H1 (cell line): ENCODE results near the gene ZNF652. TPM values are rescaled to one million over a fixed set of nuclear protein-coding genes. Genes with fewer than 3 reads are reported as not detected.

Experiments used
- CTCF ChIA-PET: fragments of 300-600 bp; sonication (Branson Sonifier 250); formaldehyde crosslinking; loops from one replicate; lab custom pipeline; 2021; ENCODE audit not compliant: partially characterized antibody; lab: Charles Lee
- POLR2A ChIA-PET: fragments of 300-600 bp; sonication (Branson Sonifier 250); formaldehyde crosslinking; loops from one replicate; lab custom pipeline; 2021; ENCODE audit warnings: inconsistent platforms; ENCODE audit not compliant: partially characterized antibody; lab: Charles Lee
- DNase-seq, 2 experiments: peaks; one replicate each; pipeline versions ENCODE4 v3.0.0 to v3.0.0-alpha.2; 2010 to 2022; ENCODE audit warnings: low spot score in 2 of 2, low read depth in 1 of 2, mixed read lengths in 1 of 2
- FAIRE-seq: peaks from 2 replicates; lab custom pipeline; 2011; peaks lifted over from hg19 to GRCh38; lab: Jason Lieb, UNC
- H2AFZ ChIP-seq: 2 replicates; pipeline ENCODE4 v1.8.1; 2012; ENCODE audit warnings: low read length, inconsistent platforms
- H2AK5ac ChIP-seq: 2 replicates; pipeline ENCODE4 v1.6.1; 2013; ENCODE audit warnings: low read depth, low read length
- H2BK120ac ChIP-seq: replicated peaks from 2 replicates; pipeline ENCODE3; 2013; ENCODE audit warnings: low read depth, low read length, inconsistent platforms
- H2BK12ac ChIP-seq: 2 replicates; pipeline ENCODE4 v1.6.1; 2013; ENCODE audit warnings: low read depth, low read length
- H2BK15ac ChIP-seq: 2 replicates; pipeline ENCODE4 v1.6.1; 2013; ENCODE audit warnings: low read length
- H2BK20ac ChIP-seq: 2 replicates; pipeline ENCODE4 v1.6.1; 2013; ENCODE audit warnings: low read length
- H2BK5ac ChIP-seq: 2 replicates; pipeline ENCODE4 v1.6.1; 2013; ENCODE audit warnings: low read depth, low read length
- H3K14ac ChIP-seq: 2 replicates; pipeline ENCODE4 v1.6.1; 2013; ENCODE audit warnings: inconsistent platforms; ENCODE audit not compliant: insufficient read length
- H3K18ac ChIP-seq: 2 replicates; pipeline ENCODE4 v1.6.1; 2013; ENCODE audit warnings: low read length; ENCODE audit errors: extremely low read depth
- H3K23ac ChIP-seq: 2 replicates; pipeline ENCODE4 v1.6.1; 2013; ENCODE audit warnings: inconsistent platforms; ENCODE audit not compliant: insufficient read length
- H3K23me2 ChIP-seq: 2 replicates; pipeline ENCODE4 v1.6.1; 2013; ENCODE audit warnings: low read depth, low read length
- H3K27ac ChIP-seq: 2 replicates; pipeline ENCODE4 v1.6.1; 2011; ENCODE audit warnings: low read depth, low read length, inconsistent platforms
- H3K27me3 ChIP-seq, 4 experiments: replicated peaks in 1 of 4; 1 replicate in 1 of 4; 2 replicates in 3 of 4; pipeline versions ENCODE4 v1.6.1 to v1.8.1; 2011 to 2013; ENCODE audit warnings: low read length in 3 of 4, mild to moderate bottlenecking in 3 of 4, inconsistent platforms in 2 of 4, mixed read lengths in 2 of 4, moderate library complexity in 1 of 4; ENCODE audit not compliant: control insufficient read depth in 3 of 4, insufficient read depth in 3 of 4; ENCODE audit errors: extremely low read depth in 1 of 4
- H3K36me3 ChIP-seq, 4 experiments: 2 replicates each; pipeline versions ENCODE4 v1.6.1 to v1.8.1; 2011 to 2013; ENCODE audit warnings: mild to moderate bottlenecking in 4 of 4, low read length in 3 of 4, moderate library complexity in 2 of 4, control low read depth in 1 of 4, inconsistent platforms in 1 of 4; ENCODE audit not compliant: insufficient read depth in 4 of 4, control insufficient read depth in 2 of 4
- H3K4ac ChIP-seq: replicated peaks from 2 replicates; pipeline ENCODE3; 2013; ENCODE audit warnings: low read length, low read depth, mixed read lengths, inconsistent platforms; ENCODE audit not compliant: insufficient read length
- H3K4me1 ChIP-seq, 4 experiments: replicated peaks in 1 of 4; 1 replicate in 1 of 4; 2 replicates in 3 of 4; pipeline versions ENCODE4 v1.6.1 to v1.8.1; 2011 to 2013; ENCODE audit warnings: low read length in 3 of 4, inconsistent platforms in 2 of 4, mixed read lengths in 1 of 4; ENCODE audit not compliant: insufficient read depth in 4 of 4, control insufficient read depth in 3 of 4
- H3K4me2 ChIP-seq, 2 experiments: 2 replicates each; pipeline versions ENCODE4 v1.6.1 to v1.8.1; 2011 to 2013; ENCODE audit warnings: low read depth in 2 of 2, low read length in 2 of 2, control low read depth in 1 of 2, inconsistent platforms in 1 of 2, mild to moderate bottlenecking in 1 of 2; ENCODE audit not compliant: insufficient read depth in 1 of 2
- H3K4me3 ChIP-seq, 4 experiments: fragments of 200-600, 300-600 bp in 1 of 4; sonication (generic), shearing (Covaris generic), sonication (Bioruptor Twin) in 1 of 4; 2 replicates each; pipeline versions ENCODE4 v1.5.1 to v1.8.1; 2011 to 2016; ENCODE audit warnings: low read length in 4 of 4, low read depth in 3 of 4, control low read depth in 2 of 4, inconsistent platforms in 2 of 4, mild to moderate bottlenecking in 2 of 4, mixed read lengths in 1 of 4, moderate library complexity in 1 of 4; ENCODE audit not compliant: insufficient read depth in 2 of 4; ENCODE audit errors: extremely low read depth in 1 of 4
- H3K56ac ChIP-seq: replicated peaks from 2 replicates; pipeline ENCODE3; 2013; ENCODE audit warnings: low read depth, mild to moderate bottlenecking, mixed read lengths, low read length, inconsistent platforms; ENCODE audit not compliant: insufficient read length
- H3K79me1 ChIP-seq: 2 replicates; pipeline ENCODE4 v1.6.1; 2013; ENCODE audit warnings: low read depth, low read length, control low read depth
- H3K79me2 ChIP-seq, 2 experiments: 2 replicates each; pipeline versions ENCODE4 v1.6.1 to v1.8.1; 2012 to 2013; ENCODE audit warnings: low read length in 2 of 2, mild to moderate bottlenecking in 2 of 2, inconsistent platforms in 1 of 2; ENCODE audit not compliant: insufficient read depth in 2 of 2, control insufficient read depth in 1 of 2
- H3K9ac ChIP-seq, 4 experiments: replicated peaks in 1 of 4; 1 replicate in 1 of 4; 2 replicates in 3 of 4; pipeline versions ENCODE4 v1.6.1 to v1.8.1; 2011 to 2013; ENCODE audit warnings: low read depth in 3 of 4, low read length in 3 of 4, control low read depth in 2 of 4, mild to moderate bottlenecking in 2 of 4, moderate library complexity in 2 of 4, inconsistent platforms in 1 of 4; ENCODE audit errors: extremely low read depth in 1 of 4
- H3K9me3 ChIP-seq, 2 experiments: 2 replicates each; pipeline versions ENCODE4 v1.6.1 to v1.8.1; 2012 to 2013; ENCODE audit warnings: mild to moderate bottlenecking in 2 of 2, moderate library complexity in 2 of 2, control low read depth in 1 of 2, inconsistent platforms in 1 of 2, low read depth in 1 of 2, low read length in 1 of 2, mixed read lengths in 1 of 2; ENCODE audit not compliant: insufficient read depth in 2 of 2
- H4K20me1 ChIP-seq, 2 experiments: replicated peaks in 1 of 2; 2 replicates each; pipeline versions ENCODE3 to v1.8.1; 2011 to 2013; ENCODE audit warnings: inconsistent platforms in 2 of 2, low read length in 2 of 2, mild to moderate bottlenecking in 1 of 2; ENCODE audit not compliant: insufficient read depth in 2 of 2, control insufficient read depth in 1 of 2
- H4K5ac ChIP-seq: 2 replicates; pipeline ENCODE4 v1.6.1; 2013; ENCODE audit warnings: low read length, low read depth, mixed read lengths, inconsistent platforms; ENCODE audit not compliant: insufficient read length
- H4K8ac ChIP-seq: 2 replicates; pipeline ENCODE4 v1.8.0; 2013; ENCODE audit warnings: mild to moderate bottlenecking, moderate library complexity, low read length, inconsistent platforms; ENCODE audit not compliant: insufficient read depth; ENCODE audit errors: extremely low read depth
- H4K91ac ChIP-seq: replicated peaks from 2 replicates; pipeline ENCODE3; 2013; ENCODE audit warnings: low read length, mixed read lengths, inconsistent platforms; ENCODE audit not compliant: insufficient read length
- CBX5 ChIP-seq: fragments of 300-800, 300-1000 bp; sonication (generic); IDR thresholded peaks from 2 replicates; pipeline ENCODE4 v1.7.1; 2016; ENCODE audit warnings: antibody characterized with exemption, low read length, low read depth
- CBX8 ChIP-seq: fragments of 300-800, 300-1000 bp; sonication (generic); IDR thresholded peaks from 2 replicates; pipeline ENCODE4 v1.7.1; 2016; ENCODE audit warnings: low read depth, low read length, borderline replicate concordance
- CEBPB ChIP-seq: IDR thresholded peaks from 2 replicates; pipeline ENCODE4 v1.6.1; 2012; ENCODE audit warnings: low read depth, low read length
- CREB1 ChIP-seq: IDR thresholded peaks from 2 replicates; pipeline ENCODE4 v1.6.1; 2012; ENCODE audit warnings: inconsistent platforms
- EZH2 ChIP-seq: fragments of 200-600 bp; sonication (generic); IDR thresholded peaks from 2 replicates; pipeline ENCODE4 v1.7.1; 2012; ENCODE audit warnings: low read depth, mild to moderate bottlenecking, moderate library complexity, low read length, inconsistent platforms; ENCODE audit not compliant: severe bottlenecking
- GABPA ChIP-seq: IDR thresholded peaks from 2 replicates; pipeline ENCODE4 v1.6.1; 2011; ENCODE audit warnings: mild to moderate bottlenecking, low read length, moderate library complexity, borderline replicate concordance; ENCODE audit not compliant: insufficient read depth
- HDAC6 ChIP-seq: IDR thresholded peaks from one replicate; pipeline ENCODE4 v1.7.1; 2012; ENCODE audit warnings: low read depth, mild to moderate bottlenecking, inconsistent platforms, low read length, moderate library complexity
- JUND ChIP-seq: IDR thresholded peaks from 2 replicates; pipeline ENCODE4 v1.6.1; 2011; ENCODE audit warnings: mild to moderate bottlenecking, improper control_type of control experiment, low read length
- POLR2A ChIP-seq, 2 experiments: IDR thresholded peaks; 1 replicate in 1 of 2; 2 replicates in 1 of 2; pipeline ENCODE4 v1.6.1; 2011; ENCODE audit warnings: low read depth in 2 of 2, low read length in 2 of 2, mild to moderate bottlenecking in 2 of 2; ENCODE audit errors: control extremely low read depth in 1 of 2
- POU5F1 ChIP-seq: IDR thresholded peaks from 2 replicates; pipeline ENCODE4 v1.6.1; 2011; ENCODE audit warnings: low read depth, mild to moderate bottlenecking, low read length, moderate library complexity
- RFX5 ChIP-seq: IDR thresholded peaks from 2 replicates; pipeline ENCODE4 v1.6.1; 2011; ENCODE audit warnings: low read depth, low read length, improper control_type of control experiment, borderline replicate concordance
- SP1 ChIP-seq: IDR thresholded peaks from 2 replicates; pipeline ENCODE4 v1.6.1; 2011; ENCODE audit warnings: low read depth, low read length
- SRF ChIP-seq: IDR thresholded peaks from 2 replicates; pipeline ENCODE4 v1.6.1; 2011; ENCODE audit warnings: mild to moderate bottlenecking, low read depth, low read length, moderate library complexity
- TCF12 ChIP-seq: IDR thresholded peaks from 2 replicates; pipeline ENCODE4 v1.6.1; 2011; ENCODE audit warnings: low read depth, mild to moderate bottlenecking, low read length
- WGBS, 2 experiments: shearing (Covaris generic) in 1 of 2; methylation state at CpG; one replicate each; pipeline versions ENCODE4 v1.1.6 to v1.1.7; 2013 to 2015; ENCODE audit warnings: low lambda C conversion rate in 2 of 2, mixed read lengths in 2 of 2, inconsistent platforms in 1 of 2, low coverage in 1 of 2, missing lambda C conversion rate in 1 of 2; ENCODE audit not compliant: insufficient replicate concordance in 2 of 2, insufficient coverage in 1 of 2, insufficient read length in 1 of 2; ENCODE audit errors: extremely low coverage in 1 of 2, missing lambda C conversion rate in 1 of 2; 5-methylcytosine and 5-hydroxymethylcytosine counted together
- polyA plus RNA-seq, 7 experiments: library from polyadenylated mRNA; depleted of rRNA in 3 of 7; stranded (reverse) in 5 of 7; unstranded in 2 of 7; fragments of >200 nt in 5 of 7; fragments of 200-250 nt in 2 of 7; gene quantifications; 1 replicate in 5 of 7; 2 replicates in 1 of 7; 4 replicates in 1 of 7; pipeline versions ENCODE4 v1.2.1 to v1.2.3, GENCODE V29; 2011 to 2013; ENCODE audit warnings: missing spikeins in 2 of 7, mixed read lengths in 2 of 7
- total RNA-seq: library from RNA; stranded (reverse); fragmentation: NEBNext Ultra II Directional; extraction: Animal tissue kit (Norgen Biotek cat#: 25700); gene quantifications from 2 replicates; pipeline ENCODE4 v1.2.1, GENCODE V29; 2021
- TF ChIP-seq, protein P1 (sequence below): IDR thresholded peaks from 2 replicates; pipeline ENCODE4 v1.6.1; 2011; ENCODE audit warnings: low read depth, mild to moderate bottlenecking, low read length; ENCODE audit not compliant: insufficient read depth

Gene ZNF652
- total and polyA plus RNA-seq, 2 of the 8 experiments (the other 6 are each of a cell fraction or from before 2014, with no cell fraction given) = 13.5 to 39.6 TPM

DNA sequence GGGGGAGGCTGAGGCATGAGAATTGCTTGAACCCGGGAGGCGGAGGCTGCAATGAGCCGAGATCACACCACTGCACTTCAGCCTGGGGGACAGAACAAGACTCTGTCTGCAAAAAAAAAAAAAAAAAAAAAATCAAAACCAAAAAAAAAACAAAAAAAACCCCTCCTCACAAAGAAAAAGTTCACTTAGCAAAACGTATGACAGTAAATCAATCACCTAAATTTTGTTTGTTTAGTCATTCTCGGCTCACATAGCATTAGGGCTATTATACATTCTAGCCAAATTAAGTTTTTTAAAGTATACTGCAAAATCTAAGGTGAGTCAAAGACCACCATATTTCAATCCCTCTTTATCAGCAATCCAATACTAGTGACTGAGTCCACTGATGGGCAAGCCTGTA is 5.7 kb downstream of the ZNF652 start:
- H3K56ac ChIP-seq = no peak overlapping the region
- no peak overlapping the region for H3K9ac ChIP-seq
- no peak overlapping the region for H2AK5ac ChIP-seq
- no peak overlapping the region for H4K91ac ChIP-seq
- H2BK12ac ChIP-seq = no peak overlapping the region
- no peak overlapping the region for H3K4me2 ChIP-seq
- H3K4me1 ChIP-seq = peaks cover 4 to 9% (median 7%) of the 10 kb centered on the region in 4 experiments; a peak in 6 of 7 replicates
- H3K79me1 ChIP-seq = peaks cover 5% of the 10 kb centered on the region; the same call in 1 of the 2 replicates
- no peak overlapping the region for H3K27ac ChIP-seq
- no peak for TF ChIP-seq TCF12
- no peak for TF ChIP-seq RFX5
- TF ChIP-seq HDAC6 = no peak
- TF ChIP-seq CBX5 = no peak
- TF ChIP-seq POU5F1 = no peak
- no peak for TF ChIP-seq CREB1
- no peak for TF ChIP-seq SP1
- no peak for TF ChIP-seq POLR2A (IDR thresholded peaks at IDR 0.05; ENCODE audit: control extremely low read depth in 1 of 2, low read depth in 2 of 2, low read length in 2 of 2)
- TF ChIP-seq EZH2 = no peak
- TF ChIP-seq GABPA = no peak
- TF ChIP-seq CEBPB = no peak
- TF ChIP-seq CBX8 = no peak
- TF ChIP-seq, protein P1, sequence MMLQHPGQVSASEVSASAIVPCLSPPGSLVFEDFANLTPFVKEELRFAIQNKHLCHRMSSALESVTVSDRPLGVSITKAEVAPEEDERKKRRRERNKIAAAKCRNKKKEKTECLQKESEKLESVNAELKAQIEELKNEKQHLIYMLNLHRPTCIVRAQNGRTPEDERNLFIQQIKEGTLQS = no peak
- TF ChIP-seq SRF = no peak
- no peak for TF ChIP-seq JUND
- peaks cover 2 to 4% of the 10 kb centered on the region in 2 experiments for H4K20me1 ChIP-seq
- no peak overlapping the region for H2BK20ac ChIP-seq
- no peak overlapping the region for H3K18ac ChIP-seq
- CTCF ChIA-PET = interaction anchor here (0.6 to 5.0 kb wide), 5 partner anchors 10 to 42 kb away, joined by 3 to 23 read pairs (median 4); no protein-coding TSS in a partner anchor
- H3K27me3 ChIP-seq = no peaks in the 10 kb centered on the region
- no peak overlapping the region for H2AFZ ChIP-seq
- H3K23me2 ChIP-seq = peaks cover 7% of the 10 kb centered on the region
- no peak overlapping the region for H2BK15ac ChIP-seq
- H3K23ac ChIP-seq = no peak overlapping the region
- no peak overlapping the region for H2BK120ac ChIP-seq
- peaks cover 10 to 93% of the 10 kb centered on the region in 2 experiments; a peak in 3 of 4 replicates for H3K79me2 ChIP-seq
- 0 out of 4 replicates have a peak, but pooled peaks cover 0 to 2% of the 10 kb centered on the region in 2 experiments for H3K9me3 ChIP-seq
- H3K14ac ChIP-seq = no peak overlapping the region
- 88% methylated on average over 5 of the region's 5 CpGs; no CpG with 5 or more reads in 1 of the 2 experiments for WGBS, 2 experiments
- H3K36me3 ChIP-seq = no peaks in the 10 kb centered on the region
- no peak for DNase-seq
- no peak overlapping the region for H2BK5ac ChIP-seq
- no peak overlapping the region for H4K8ac ChIP-seq
- H3K4ac ChIP-seq = no peak overlapping the region
- H4K5ac ChIP-seq = no peak overlapping the region
- no peak for FAIRE-seq
- H3K4me3 ChIP-seq = no peak overlapping the region
- POLR2A ChIA-PET = interaction anchor here (0.7 kb wide), 1 partner anchor 26 kb away, joined by 4 read pairs; no protein-coding TSS in a partner anchor
